GM06990 (cell line): ENCODE data around the gene THSD4.

Experiments
- DNase-seq: peaks from one replicate; pipeline ENCODE4 v3.0.0-alpha.2; 2011; ENCODE audit not compliant: insufficient read length; ENCODE audit errors: extremely low read depth
- H3K27me3 ChIP-seq: replicated peaks from 2 replicates; pipeline ENCODE4 v1.6.0; 2011; ENCODE audit warnings: low read length; ENCODE audit not compliant: control insufficient read depth, insufficient read depth
- H3K36me3 ChIP-seq: 2 replicates; pipeline ENCODE4 v1.5.1; 2011; ENCODE audit warnings: low read length; ENCODE audit not compliant: control insufficient read depth, insufficient read depth
- H3K4me3 ChIP-seq: replicated peaks from 2 replicates; pipeline ENCODE4 v1.5.1; 2011; ENCODE audit warnings: low read depth, mild to moderate bottlenecking, control low read depth, low read length
- TF ChIP-seq, protein P1 (sequence below): IDR thresholded peaks from 2 replicates; pipeline ENCODE4 v1.5.1; 2011; ENCODE audit warnings: low read length, control low read depth, mild to moderate bottlenecking, inconsistent platforms; ENCODE audit not compliant: insufficient read depth, poor library complexity, severe bottlenecking

The THSD4 gene

DNA sequence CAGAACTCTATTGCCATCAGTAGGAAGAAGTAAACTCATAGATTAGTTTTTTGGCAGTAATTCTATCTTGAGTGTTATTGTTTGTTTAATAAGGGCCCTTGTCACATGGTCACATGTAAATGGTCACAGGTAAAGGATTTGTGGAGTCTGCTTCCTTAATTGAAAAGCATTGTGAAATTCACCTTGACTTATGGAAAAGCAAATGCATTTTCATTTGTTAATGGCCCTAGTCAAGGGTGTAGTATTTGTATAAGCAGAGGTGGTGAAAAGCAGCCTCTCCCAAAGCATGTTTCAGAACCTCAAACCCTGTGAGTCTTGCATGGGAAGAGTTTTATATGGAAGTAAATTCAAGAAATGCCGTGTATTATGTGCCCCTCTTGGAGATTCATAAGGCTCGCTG is 497.6 kb downstream of the THSD4 start:
- TF ChIP-seq, protein P1, sequence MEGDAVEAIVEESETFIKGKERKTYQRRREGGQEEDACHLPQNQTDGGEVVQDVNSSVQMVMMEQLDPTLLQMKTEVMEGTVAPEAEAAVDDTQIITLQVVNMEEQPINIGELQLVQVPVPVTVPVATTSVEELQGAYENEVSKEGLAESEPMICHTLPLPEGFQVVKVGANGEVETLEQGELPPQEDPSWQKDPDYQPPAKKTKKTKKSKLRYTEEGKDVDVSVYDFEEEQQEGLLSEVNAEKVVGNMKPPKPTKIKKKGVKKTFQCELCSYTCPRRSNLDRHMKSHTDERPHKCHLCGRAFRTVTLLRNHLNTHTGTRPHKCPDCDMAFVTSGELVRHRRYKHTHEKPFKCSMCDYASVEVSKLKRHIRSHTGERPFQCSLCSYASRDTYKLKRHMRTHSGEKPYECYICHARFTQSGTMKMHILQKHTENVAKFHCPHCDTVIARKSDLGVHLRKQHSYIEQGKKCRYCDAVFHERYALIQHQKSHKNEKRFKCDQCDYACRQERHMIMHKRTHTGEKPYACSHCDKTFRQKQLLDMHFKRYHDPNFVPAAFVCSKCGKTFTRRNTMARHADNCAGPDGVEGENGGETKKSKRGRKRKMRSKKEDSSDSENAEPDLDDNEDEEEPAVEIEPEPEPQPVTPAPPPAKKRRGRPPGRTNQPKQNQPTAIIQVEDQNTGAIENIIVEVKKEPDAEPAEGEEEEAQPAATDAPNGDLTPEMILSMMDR: no peak
- Histone ChIP-seq H3K36me3 (no peaks in the 10 kb centered on the region), H3K4me3 (no peak overlapping the region), H3K27me3 (no peaks in the 10 kb centered on the region; the same call in 1 of the 2 replicates)
- DNase-seq: no peak

DNA sequence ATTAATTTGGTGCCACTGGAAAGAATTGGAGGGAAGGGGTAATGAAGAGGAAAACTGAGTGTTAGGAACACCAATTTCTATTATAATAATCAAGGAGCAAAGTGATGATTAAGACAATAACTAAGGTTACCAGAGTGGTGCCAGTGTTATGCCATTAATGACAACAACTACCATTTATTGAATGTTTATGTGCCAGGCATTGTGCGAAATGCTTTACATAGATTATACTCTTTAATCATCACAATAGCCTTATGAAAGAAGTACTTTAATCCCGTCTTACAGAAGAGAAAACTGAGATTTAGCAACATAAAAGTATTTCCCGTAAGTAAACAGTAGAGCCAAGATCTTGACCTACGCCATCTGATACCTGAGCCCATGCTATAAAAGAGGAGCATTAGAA is 507.8 kb downstream of the THSD4 start:
- TF ChIP-seq, protein P1: no peak
- Histone ChIP-seq H3K27me3 (peaks cover 2% of the 10 kb centered on the region; the same call in 1 of the 2 replicates), H3K36me3 (no peaks in the 10 kb centered on the region)

DNA sequence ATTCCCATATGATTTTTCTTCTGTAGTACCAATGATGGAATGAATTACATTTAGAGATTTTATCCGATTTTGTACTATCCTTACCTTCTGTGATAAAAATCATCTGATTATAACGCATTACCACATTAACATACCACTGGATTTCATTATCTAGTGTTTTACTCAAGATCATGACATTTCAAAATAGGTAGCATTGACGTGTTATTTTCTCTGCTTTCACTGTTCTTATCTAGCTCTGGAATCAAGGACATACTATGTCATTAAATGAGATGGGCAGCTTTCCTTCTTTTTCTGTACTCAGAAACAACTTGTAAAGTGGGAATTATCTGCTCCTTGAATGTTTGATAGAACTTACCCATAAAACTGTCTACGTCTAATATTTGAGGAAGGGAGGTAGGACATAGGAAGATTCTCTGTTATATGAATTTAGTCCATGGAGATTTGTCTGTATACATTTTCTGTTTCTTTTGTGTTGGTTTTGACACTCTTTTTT is 511.4 kb downstream of the THSD4 start:
- H3K27me3 ChIP-seq: peaks cover 2% of the 10 kb centered on the region; the same call in 1 of the 2 replicates
- no peak for DNase-seq
- no peak overlapping the region for H3K4me3 ChIP-seq
- TF ChIP-seq, protein P1: no peak
- H3K36me3 ChIP-seq: no peaks in the 10 kb centered on the region

More for the DNA sequence above, 507.8 kb downstream of the THSD4 start:
- H3K4me3 ChIP-seq: no peak overlapping the region
- DNase-seq: no peak

DNA sequence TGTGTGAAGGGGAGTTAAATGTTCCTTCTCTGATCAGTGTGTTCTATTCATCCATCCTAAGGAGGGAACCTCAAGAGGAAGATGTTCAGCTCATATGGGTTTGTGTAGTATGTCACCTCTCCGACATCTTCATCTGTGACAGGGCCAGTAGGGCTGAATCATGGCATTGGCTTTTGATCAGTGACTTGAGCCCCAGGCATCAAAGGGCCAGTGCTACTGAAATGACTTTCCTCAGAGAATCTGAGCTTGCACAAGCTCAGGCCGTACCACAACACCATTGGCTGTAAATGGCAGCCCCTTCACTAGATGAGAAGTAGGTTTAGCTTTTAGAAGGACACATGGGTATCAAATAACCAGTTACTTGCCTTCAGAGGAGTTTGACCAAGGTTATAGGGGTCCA is 511.9 kb downstream of the THSD4 start:
- no peak overlapping the region for H3K4me3 ChIP-seq
- TF ChIP-seq, protein P1: no peak
- DNase-seq: no peak
- H3K36me3 ChIP-seq: no peaks in the 10 kb centered on the region
- H3K27me3 ChIP-seq: peaks cover 2% of the 10 kb centered on the region; the same call in 1 of the 2 replicates

DNA sequence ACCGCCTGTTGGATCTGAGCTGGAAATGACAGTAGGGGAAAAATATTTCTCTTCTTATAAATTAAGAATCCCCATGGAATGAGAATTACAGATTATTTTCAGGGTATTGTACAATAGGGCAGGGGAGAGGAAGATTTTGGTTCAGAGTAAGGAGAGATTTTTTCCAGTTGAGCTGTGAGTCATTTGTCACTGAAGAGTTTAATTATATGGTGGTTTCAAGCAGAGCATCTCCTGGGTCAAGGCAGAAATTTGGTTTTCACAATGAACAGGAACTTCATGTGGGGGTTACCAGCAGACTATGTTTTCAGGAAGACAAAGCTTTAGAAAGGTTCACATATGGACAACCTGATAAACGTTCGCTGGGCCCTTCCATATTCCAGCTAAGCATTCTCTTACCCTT is 512.3 kb downstream of the THSD4 start:
- TF ChIP-seq, protein P1: no peak
- Histone ChIP-seq H3K4me3 (no peak overlapping the region), H3K36me3 (no peaks in the 10 kb centered on the region), H3K27me3 (peaks cover 2% of the 10 kb centered on the region; the same call in 1 of the 2 replicates)
- DNase-seq: no peak
